WTC11 (cell line): ENCODE data around the gene CMTM6. TPM values are rescaled to one million over a fixed set of nuclear protein-coding genes. Genes with fewer than 3 reads are reported as not detected.

Experiments used
- ATAC-seq: fragments of 200-7000 bp; cut with Tn5 transposase; 2 replicates; pipeline ENCODE4 v1.10.0; 2021; ENCODE audit warnings: mild to moderate bottlenecking, moderate library complexity
- CTCF ChIA-PET: fragments of 300-600 bp; sonication (Branson Sonifier 250); formaldehyde crosslinking; loops from one replicate; lab custom pipeline; 2021; ENCODE audit warnings: antibody characterized with exemption; lab: Charles Lee
- POLR2A ChIA-PET: fragments of 350-600 bp; sonication (Branson Sonifier 250); formaldehyde crosslinking; loops from one replicate; lab custom pipeline; 2021; ENCODE audit warnings: antibody characterized with exemption; lab: Charles Lee
- DNase-seq: peaks from one replicate; pipeline ENCODE4 v3.0.0; 2021; ENCODE audit warnings: low spot score
- H3K27ac Mint-ChIP-seq: 2 replicates; pipeline ENCODE4 v1.8.0; 2021; ENCODE audit warnings: mixed read lengths
- H3K27me3 Mint-ChIP-seq: 2 replicates; pipeline ENCODE4 v1.8.0; 2021; ENCODE audit warnings: low read depth, mild to moderate bottlenecking, moderate library complexity, mixed read lengths
- H3K36me3 Mint-ChIP-seq: 2 replicates; pipeline ENCODE4 v1.8.0; 2021; ENCODE audit warnings: mixed read lengths
- H3K4me1 Mint-ChIP-seq: 2 replicates; pipeline ENCODE4 v1.8.0; 2022; ENCODE audit warnings: mixed read lengths
- H3K4me3 Mint-ChIP-seq: 2 replicates; pipeline ENCODE4 v1.8.0; 2021; ENCODE audit warnings: mild to moderate bottlenecking, moderate library complexity, mixed read lengths
- H3K9me3 Mint-ChIP-seq: 2 replicates; pipeline ENCODE4 v1.8.0; 2021; ENCODE audit warnings: mixed read lengths
- MXD4 ChIP-seq: fragments of 250-450 bp; sonication (Bioruptor Pico); IDR thresholded peaks from 2 replicates; pipeline ENCODE4 v1.8.0; 2021; ENCODE audit warnings: mild to moderate bottlenecking, moderate library complexity, borderline replicate concordance
- NFATC4 ChIP-seq: fragments of 250-450 bp; sonication (Bioruptor Pico); IDR thresholded peaks from 2 replicates; pipeline ENCODE4 v1.9.0; 2021; ENCODE audit warnings: mild to moderate bottlenecking
- NR3C1 ChIP-seq: sonication (generic); formaldehyde crosslinking; conservative IDR thresholded peaks from 2 replicates; pipeline ENCODE4 v1.8.1; 2023; ENCODE audit warnings: low read depth, mild to moderate bottlenecking, missing genetic modification reagents
- SMAD3 ChIP-seq: sonication (generic); formaldehyde crosslinking; IDR thresholded peaks from 2 replicates; pipeline ENCODE4 v1.8.0; 2022; ENCODE audit warnings: missing genetic modification reagents, mild to moderate bottlenecking, borderline replicate concordance
- TEAD1 ChIP-seq: sonication (generic); formaldehyde crosslinking; IDR thresholded peaks from 2 replicates; pipeline ENCODE4 v1.8.0; 2022; ENCODE audit warnings: mild to moderate bottlenecking, missing genetic modification reagents
- ZNF121 ChIP-seq: sonication (generic); formaldehyde crosslinking; IDR thresholded peaks from 2 replicates; pipeline ENCODE4 v1.8.0; 2023; ENCODE audit warnings: missing genetic modification reagents
- ZNF219 ChIP-seq: sonication (generic); formaldehyde crosslinking; IDR thresholded peaks from 2 replicates; pipeline ENCODE4 v1.8.0; 2023; ENCODE audit warnings: missing genetic modification reagents, mild to moderate bottlenecking, borderline replicate concordance
- ZNF317 ChIP-seq: sonication (generic); formaldehyde crosslinking; IDR thresholded peaks from 2 replicates; pipeline ENCODE4 v1.8.1; 2023; ENCODE audit warnings: low read depth, mild to moderate bottlenecking, moderate library complexity, missing genetic modification reagents, borderline replicate concordance
- total RNA-seq: library from RNA; stranded (reverse); gene quantifications from 3 replicates; pipeline ENCODE4 v1.2.3, GENCODE V29; 2021
- TF ChIP-seq, protein P1 (sequence below): fragments of 250-450 bp; sonication (Bioruptor Pico); IDR thresholded peaks from 2 replicates; pipeline ENCODE4 v2.1.2; 2022; ENCODE audit warnings: mild to moderate bottlenecking, moderate library complexity
- TF ChIP-seq, protein P2 (sequence below): fragments of 250-450 bp; sonication (Bioruptor Pico); IDR thresholded peaks from 2 replicates; pipeline ENCODE4 v1.9.0; 2021; ENCODE audit warnings: mild to moderate bottlenecking
- TF ChIP-seq, protein P3 (sequence below): sonication (generic); formaldehyde crosslinking; IDR thresholded peaks from 2 replicates; pipeline ENCODE4 v1.8.1; 2022; ENCODE audit warnings: low read depth, missing genetic modification reagents, borderline replicate concordance
- TF ChIP-seq, protein P4 (sequence below): fragments of 200-600 bp; IDR thresholded peaks from 2 replicates; pipeline ENCODE4 v1.8.0; 2022; ENCODE audit warnings: antibody characterized with exemption

Gene CMTM6
- total RNA-seq, 1 experiment from 2014 or later = 42.3 TPM

DNA sequence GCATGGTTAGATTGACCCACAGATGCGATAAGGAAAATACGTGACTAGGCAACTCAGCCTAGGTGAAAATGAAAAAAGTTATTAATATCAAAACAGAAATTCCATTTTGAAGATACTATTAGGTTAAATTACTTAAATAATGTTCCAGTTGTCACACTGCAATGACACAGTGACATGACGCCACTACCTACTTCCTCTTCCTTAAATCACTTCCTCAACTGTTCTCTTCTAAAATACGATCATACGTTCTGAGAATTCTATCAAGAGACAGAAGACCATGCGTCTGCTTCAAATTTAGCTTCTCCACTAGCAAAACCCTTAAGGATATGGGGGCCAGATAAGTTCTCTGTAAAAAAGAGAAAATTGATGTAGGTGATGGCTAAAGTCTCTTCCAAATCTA is 18.2 kb downstream of the CMTM6 start (continued):
- TF ChIP-seq, protein P1, sequence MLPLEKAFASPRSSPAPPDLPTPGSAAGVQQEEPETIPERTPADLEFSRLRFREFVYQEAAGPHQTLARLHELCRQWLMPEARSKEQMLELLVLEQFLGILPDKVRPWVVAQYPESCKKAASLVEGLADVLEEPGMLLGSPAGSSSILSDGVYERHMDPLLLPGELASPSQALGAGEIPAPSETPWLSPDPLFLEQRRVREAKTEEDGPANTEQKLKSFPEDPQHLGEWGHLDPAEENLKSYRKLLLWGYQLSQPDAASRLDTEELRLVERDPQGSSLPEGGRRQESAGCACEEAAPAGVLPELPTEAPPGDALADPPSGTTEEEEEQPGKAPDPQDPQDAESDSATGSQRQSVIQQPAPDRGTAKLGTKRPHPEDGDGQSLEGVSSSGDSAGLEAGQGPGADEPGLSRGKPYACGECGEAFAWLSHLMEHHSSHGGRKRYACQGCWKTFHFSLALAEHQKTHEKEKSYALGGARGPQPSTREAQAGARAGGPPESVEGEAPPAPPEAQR = no peak
- no peak for TF ChIP-seq NFATC4 (CRISPR knock-in tag)
- no peak for TF ChIP-seq ZNF317
- TF ChIP-seq NR3C1 (CRISPR knock-in tag) = no peak
- TF ChIP-seq MXD4 = no peak

DNA sequence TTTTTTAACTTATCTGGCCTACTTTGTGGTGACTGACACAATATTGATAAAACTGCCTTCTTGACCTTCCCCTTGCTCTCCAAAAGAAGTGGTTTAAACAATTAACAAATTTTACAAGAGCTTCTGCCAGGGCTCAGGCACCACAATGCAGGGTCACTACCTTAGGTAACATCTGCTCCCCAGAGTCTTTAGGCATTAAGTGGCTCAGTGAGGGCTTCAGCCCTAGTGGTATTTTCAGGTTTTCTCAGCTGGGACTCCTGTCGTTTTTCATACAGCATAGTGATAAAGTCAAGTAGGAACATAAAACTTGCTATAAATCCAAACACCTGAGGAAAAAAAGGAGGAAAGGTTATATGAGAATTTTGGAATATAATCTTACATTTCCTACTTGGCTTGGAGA is 18.9 kb downstream of the CMTM6 start:
- ChIA-PET CTCF (interaction anchor here (1.9 kb wide), 1 partner anchor 16 kb away, joined by 8 read pairs; no protein-coding TSS in a partner anchor), POLR2A (no interaction called here)
- H3K27ac Mint-ChIP-seq = no peak overlapping the region
- no peak overlapping the region for H3K4me3 Mint-ChIP-seq
- no peaks in the 10 kb centered on the region for H3K9me3 Mint-ChIP-seq
- H3K4me1 Mint-ChIP-seq = no peaks in the 10 kb centered on the region
- DNase-seq = no peak
- no peaks in the 10 kb centered on the region for H3K27me3 Mint-ChIP-seq
- peaks cover 17% of the 10 kb centered on the region for H3K36me3 Mint-ChIP-seq
- TF ChIP-seq, protein P2, sequence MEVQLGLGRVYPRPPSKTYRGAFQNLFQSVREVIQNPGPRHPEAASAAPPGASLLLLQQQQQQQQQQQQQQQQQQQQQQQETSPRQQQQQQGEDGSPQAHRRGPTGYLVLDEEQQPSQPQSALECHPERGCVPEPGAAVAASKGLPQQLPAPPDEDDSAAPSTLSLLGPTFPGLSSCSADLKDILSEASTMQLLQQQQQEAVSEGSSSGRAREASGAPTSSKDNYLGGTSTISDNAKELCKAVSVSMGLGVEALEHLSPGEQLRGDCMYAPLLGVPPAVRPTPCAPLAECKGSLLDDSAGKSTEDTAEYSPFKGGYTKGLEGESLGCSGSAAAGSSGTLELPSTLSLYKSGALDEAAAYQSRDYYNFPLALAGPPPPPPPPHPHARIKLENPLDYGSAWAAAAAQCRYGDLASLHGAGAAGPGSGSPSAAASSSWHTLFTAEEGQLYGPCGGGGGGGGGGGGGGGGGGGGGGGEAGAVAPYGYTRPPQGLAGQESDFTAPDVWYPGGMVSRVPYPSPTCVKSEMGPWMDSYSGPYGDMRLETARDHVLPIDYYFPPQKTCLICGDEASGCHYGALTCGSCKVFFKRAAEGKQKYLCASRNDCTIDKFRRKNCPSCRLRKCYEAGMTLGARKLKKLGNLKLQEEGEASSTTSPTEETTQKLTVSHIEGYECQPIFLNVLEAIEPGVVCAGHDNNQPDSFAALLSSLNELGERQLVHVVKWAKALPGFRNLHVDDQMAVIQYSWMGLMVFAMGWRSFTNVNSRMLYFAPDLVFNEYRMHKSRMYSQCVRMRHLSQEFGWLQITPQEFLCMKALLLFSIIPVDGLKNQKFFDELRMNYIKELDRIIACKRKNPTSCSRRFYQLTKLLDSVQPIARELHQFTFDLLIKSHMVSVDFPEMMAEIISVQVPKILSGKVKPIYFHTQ (CRISPR knock-in tag) = no peak
- ATAC-seq = no peak

DNA sequence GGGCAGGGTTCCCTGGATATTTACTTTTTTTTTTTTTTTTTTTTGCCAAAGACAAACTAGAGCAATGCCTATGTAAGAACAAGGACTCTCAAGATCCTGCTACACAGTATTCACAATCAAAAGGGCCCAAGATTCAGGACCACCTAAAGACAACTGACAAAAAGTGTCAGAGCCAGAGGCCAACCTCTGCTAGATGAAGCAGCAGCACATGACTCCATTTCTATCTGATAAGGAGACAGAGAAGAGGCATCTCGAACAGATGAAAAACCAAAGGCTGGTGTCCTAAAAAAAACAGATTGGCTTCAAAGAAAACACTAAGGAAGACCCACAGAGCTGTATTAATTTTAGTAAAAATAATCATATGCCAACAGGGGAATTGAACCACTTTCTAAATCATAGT is 20.0 kb downstream of the CMTM6 start:
- Mint-ChIP-seq H3K9me3 (no peaks in the 10 kb centered on the region), H3K4me1 (no peaks in the 10 kb centered on the region), H3K4me3 (no peak overlapping the region), H3K27ac (no peak overlapping the region), H3K27me3 (no peaks in the 10 kb centered on the region), H3K36me3 (peaks cover 9% of the 10 kb centered on the region; the same call in 1 of the 2 replicates)
- DNase-seq (no peak), ATAC-seq (no peak)
- ChIA-PET POLR2A (no interaction called here), CTCF (interaction anchor here (0.7 to 1.9 kb wide), 2 partner anchors 15 to 375 kb away, joined by 3 to 8 read pairs; no protein-coding TSS in a partner anchor)
- no peak for TF ChIP-seq NFATC4 (CRISPR knock-in tag)
- TF ChIP-seq, protein P3, sequence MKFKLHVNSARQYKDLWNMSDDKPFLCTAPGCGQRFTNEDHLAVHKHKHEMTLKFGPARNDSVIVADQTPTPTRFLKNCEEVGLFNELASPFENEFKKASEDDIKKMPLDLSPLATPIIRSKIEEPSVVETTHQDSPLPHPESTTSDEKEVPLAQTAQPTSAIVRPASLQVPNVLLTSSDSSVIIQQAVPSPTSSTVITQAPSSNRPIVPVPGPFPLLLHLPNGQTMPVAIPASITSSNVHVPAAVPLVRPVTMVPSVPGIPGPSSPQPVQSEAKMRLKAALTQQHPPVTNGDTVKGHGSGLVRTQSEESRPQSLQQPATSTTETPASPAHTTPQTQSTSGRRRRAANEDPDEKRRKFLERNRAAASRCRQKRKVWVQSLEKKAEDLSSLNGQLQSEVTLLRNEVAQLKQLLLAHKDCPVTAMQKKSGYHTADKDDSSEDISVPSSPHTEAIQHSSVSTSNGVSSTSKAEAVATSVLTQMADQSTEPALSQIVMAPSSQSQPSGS (CRISPR knock-in tag) = no peak
- TF ChIP-seq ZNF121 (CRISPR knock-in tag) = no peak
- TF ChIP-seq SMAD3 (CRISPR knock-in tag) = no peak
- TF ChIP-seq, protein P4, sequence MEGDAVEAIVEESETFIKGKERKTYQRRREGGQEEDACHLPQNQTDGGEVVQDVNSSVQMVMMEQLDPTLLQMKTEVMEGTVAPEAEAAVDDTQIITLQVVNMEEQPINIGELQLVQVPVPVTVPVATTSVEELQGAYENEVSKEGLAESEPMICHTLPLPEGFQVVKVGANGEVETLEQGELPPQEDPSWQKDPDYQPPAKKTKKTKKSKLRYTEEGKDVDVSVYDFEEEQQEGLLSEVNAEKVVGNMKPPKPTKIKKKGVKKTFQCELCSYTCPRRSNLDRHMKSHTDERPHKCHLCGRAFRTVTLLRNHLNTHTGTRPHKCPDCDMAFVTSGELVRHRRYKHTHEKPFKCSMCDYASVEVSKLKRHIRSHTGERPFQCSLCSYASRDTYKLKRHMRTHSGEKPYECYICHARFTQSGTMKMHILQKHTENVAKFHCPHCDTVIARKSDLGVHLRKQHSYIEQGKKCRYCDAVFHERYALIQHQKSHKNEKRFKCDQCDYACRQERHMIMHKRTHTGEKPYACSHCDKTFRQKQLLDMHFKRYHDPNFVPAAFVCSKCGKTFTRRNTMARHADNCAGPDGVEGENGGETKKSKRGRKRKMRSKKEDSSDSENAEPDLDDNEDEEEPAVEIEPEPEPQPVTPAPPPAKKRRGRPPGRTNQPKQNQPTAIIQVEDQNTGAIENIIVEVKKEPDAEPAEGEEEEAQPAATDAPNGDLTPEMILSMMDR = no peak
- no peak for TF ChIP-seq NR3C1 (CRISPR knock-in tag)
- no peak for TF ChIP-seq TEAD1 (CRISPR knock-in tag)
- TF ChIP-seq, protein P1 = no peak
- no peak for TF ChIP-seq ZNF219 (CRISPR knock-in tag)
